Right lobe of liver (tissue), 4 donors: ENCODE data around the gene SLC6A9.

ENCODE experiments used
- POLR2A ChIP-seq: fragments of 450-650 bp; IDR thresholded peaks from one replicate; pipeline ENCODE4 v1.6.1; 2017; ENCODE audit warnings: antibody characterized with exemption, mild to moderate bottlenecking
- TF ChIP-seq, protein P1 (sequence below), 4 donors: fragments of 200-600 bp in 3 of 4; fragments of 450-650 bp in 1 of 4; IDR thresholded peaks; one replicate each; pipeline versions ENCODE4 v1.5.1 to v1.8.0; 2016 to 2022; ENCODE audit warnings: antibody characterized with exemption in 4 of 4, mild to moderate bottlenecking in 2 of 4
- donor health status: DM: no; HTN: no; CAD: no.
- donor health status: DM: no; HTN: no; CAD: no.
- donor health status: DM: no; HTN: yes; CAD: no.

DNA sequence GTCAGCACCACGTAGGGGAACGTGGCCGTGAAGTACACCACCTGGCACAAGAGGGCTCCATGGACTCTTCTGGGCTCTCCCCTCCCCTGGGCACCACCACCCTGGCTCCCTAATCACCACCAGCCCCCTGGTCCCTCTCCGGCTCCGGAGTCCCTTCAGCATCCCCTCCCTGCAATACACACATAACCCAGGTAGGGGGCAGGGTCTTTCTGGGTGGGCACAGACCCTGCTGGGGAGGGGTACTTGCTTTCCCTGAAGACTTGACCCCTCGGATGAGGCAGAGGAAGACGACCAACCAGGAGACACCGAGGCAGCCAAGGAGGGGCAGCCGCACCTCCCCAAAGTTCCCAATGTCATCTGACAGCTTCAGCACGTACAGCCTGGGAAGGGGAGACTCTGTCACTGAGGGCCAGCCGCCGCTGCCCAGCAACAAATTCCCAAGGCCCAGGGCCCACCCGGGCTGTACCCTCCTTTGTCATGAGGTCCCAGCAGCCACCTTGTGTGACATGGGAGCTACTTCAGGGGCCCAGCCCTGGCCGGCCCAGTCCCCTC is 28.6 kb downstream of the SLC6A9 start:
- no peak for TF ChIP-seq POLR2A
- TF ChIP-seq, protein P1, sequence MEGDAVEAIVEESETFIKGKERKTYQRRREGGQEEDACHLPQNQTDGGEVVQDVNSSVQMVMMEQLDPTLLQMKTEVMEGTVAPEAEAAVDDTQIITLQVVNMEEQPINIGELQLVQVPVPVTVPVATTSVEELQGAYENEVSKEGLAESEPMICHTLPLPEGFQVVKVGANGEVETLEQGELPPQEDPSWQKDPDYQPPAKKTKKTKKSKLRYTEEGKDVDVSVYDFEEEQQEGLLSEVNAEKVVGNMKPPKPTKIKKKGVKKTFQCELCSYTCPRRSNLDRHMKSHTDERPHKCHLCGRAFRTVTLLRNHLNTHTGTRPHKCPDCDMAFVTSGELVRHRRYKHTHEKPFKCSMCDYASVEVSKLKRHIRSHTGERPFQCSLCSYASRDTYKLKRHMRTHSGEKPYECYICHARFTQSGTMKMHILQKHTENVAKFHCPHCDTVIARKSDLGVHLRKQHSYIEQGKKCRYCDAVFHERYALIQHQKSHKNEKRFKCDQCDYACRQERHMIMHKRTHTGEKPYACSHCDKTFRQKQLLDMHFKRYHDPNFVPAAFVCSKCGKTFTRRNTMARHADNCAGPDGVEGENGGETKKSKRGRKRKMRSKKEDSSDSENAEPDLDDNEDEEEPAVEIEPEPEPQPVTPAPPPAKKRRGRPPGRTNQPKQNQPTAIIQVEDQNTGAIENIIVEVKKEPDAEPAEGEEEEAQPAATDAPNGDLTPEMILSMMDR (IDR thresholded peaks at IDR 0.05) = no peak
